ENCODE measurements around the gene MSL2. TPM values are rescaled to one million over a fixed set of nuclear protein-coding genes. Genes with fewer than 3 reads are reported as not detected.

Gene MSL2
- total RNA-seq: 19.0 TPM
- long read RNA-seq, full-length matches to known transcripts: 3 of 4 reads
- long read RNA-seq, partial matches to known transcripts: 0 of 4 reads
- long read RNA-seq, other reads (novel, unspliced or antisense): 1 of 4 reads

- intact Hi-C loops (cut with micrococcal nuclease): loop anchor here (10.0 kb wide), 1 partner anchor 49 kb away; no protein-coding TSS in a partner anchor
- Histone ChIP-seq H3K4me3 (peak within 1 kb of the TSS; percentile 77), H3K36me3 (no peaks in the 10 kb centered on the region), H3K4me1 (peaks cover 57% of the 10 kb centered on the region), H3K9me3 (replicated peaks) (no peaks in the 10 kb centered on the region), H3K27ac (replicated peaks) (peak within 1 kb of the TSS; percentile 100), H3K27me3 (ENCODE audit: low read depth) (no peaks in the 10 kb centered on the region)
- peak; percentile 82 for DNase-seq
- no peak for TF ChIP-seq CTCF (IDR thresholded peaks at IDR 0.05; ENCODE audit: borderline replicate concordance)
These were observed at the start of gene MSL2 for GRCh38 chr3:136196064-136196400. Gene MSL2, minus strand, starts transcription at chr3:136196335. Its CDS starts 1,222 bp downstream, at chr3:136195113.

GRCh38 chr3:136245691-136246090 is 49.6 kb upstream of the MSL2 start:
- intact Hi-C loops (cut with micrococcal nuclease): loop anchor here (10.0 kb wide), 1 partner anchor 51 kb away; the partner anchor contains the start of gene MSL2

GRCh38 chr3:136239094-136239493 is 43.0 kb upstream of the MSL2 start:
- Histone ChIP-seq H3K27ac (replicated peaks) (no peak overlapping the region), H3K27me3 (ENCODE audit: low read depth) (peaks cover 7% of the 10 kb centered on the region), H3K4me3 (no peak overlapping the region), H3K4me1 (no peaks in the 10 kb centered on the region), H3K36me3 (no peaks in the 10 kb centered on the region), H3K9me3 (replicated peaks) (no peaks in the 10 kb centered on the region)
- TF ChIP-seq CTCF (IDR thresholded peaks at IDR 0.05; ENCODE audit: borderline replicate concordance): no peak
- intact Hi-C loops (cut with micrococcal nuclease): no loop called here
- no peak for DNase-seq

More at GRCh38 chr3:136245691-136246090, 49.6 kb upstream of the MSL2 start:
- no peak for DNase-seq
- Histone ChIP-seq H3K36me3 (no peaks in the 10 kb centered on the region), H3K9me3 (replicated peaks) (no peaks in the 10 kb centered on the region), H3K4me1 (peaks cover 12% of the 10 kb centered on the region), H3K27me3 (ENCODE audit: low read depth) (peaks cover 6% of the 10 kb centered on the region), H3K4me3 (no peak overlapping the region), H3K27ac (replicated peaks) (no peak overlapping the region)
- no peak for TF ChIP-seq CTCF (IDR thresholded peaks at IDR 0.05; ENCODE audit: borderline replicate concordance)

- intact Hi-C loops (cut with micrococcal nuclease): no loop called here
- no peaks in the 10 kb centered on the region for H3K9me3 ChIP-seq (replicated peaks)
- H3K4me1 ChIP-seq: no peaks in the 10 kb centered on the region
- no peak for DNase-seq
- no peak overlapping the region for H3K27ac ChIP-seq (replicated peaks)
- peaks cover 7% of the 10 kb centered on the region for H3K27me3 ChIP-seq (ENCODE audit: low read depth)
- H3K4me3 ChIP-seq: no peak overlapping the region
- no peaks in the 10 kb centered on the region for H3K36me3 ChIP-seq
- no peak for TF ChIP-seq CTCF (IDR thresholded peaks at IDR 0.05; ENCODE audit: borderline replicate concordance)
These were observed 42.0 kb upstream of the MSL2 start for GRCh38 chr3:136237961-136238649.

GRCh38 chr3:136237103-136237502 is 41.0 kb upstream of the MSL2 start:
- DNase-seq: no peak
- TF ChIP-seq CTCF (IDR thresholded peaks at IDR 0.05; ENCODE audit: borderline replicate concordance): no peak
- no peak overlapping the region for H3K27ac ChIP-seq (replicated peaks)
- intact Hi-C loops (cut with micrococcal nuclease): no loop called here
- H3K27me3 ChIP-seq (ENCODE audit: low read depth): peaks cover 7% of the 10 kb centered on the region
- no peaks in the 10 kb centered on the region for H3K4me1 ChIP-seq
- no peaks in the 10 kb centered on the region for H3K36me3 ChIP-seq
- no peaks in the 10 kb centered on the region for H3K9me3 ChIP-seq (replicated peaks)
- H3K4me3 ChIP-seq: no peak overlapping the region
